Measurements from ENCODE around the gene NCOA6. TPM values are rescaled to one million over a fixed set of nuclear protein-coding genes. Genes with fewer than 3 reads are reported as not detected.

The NCOA6 gene
- total RNA-seq, 3 donors from 2014 or later (not counting 1 experiment from before 2014, with no cell fraction given), result 34.7 to 41.6 (median 37.0) TPM

DNA sequence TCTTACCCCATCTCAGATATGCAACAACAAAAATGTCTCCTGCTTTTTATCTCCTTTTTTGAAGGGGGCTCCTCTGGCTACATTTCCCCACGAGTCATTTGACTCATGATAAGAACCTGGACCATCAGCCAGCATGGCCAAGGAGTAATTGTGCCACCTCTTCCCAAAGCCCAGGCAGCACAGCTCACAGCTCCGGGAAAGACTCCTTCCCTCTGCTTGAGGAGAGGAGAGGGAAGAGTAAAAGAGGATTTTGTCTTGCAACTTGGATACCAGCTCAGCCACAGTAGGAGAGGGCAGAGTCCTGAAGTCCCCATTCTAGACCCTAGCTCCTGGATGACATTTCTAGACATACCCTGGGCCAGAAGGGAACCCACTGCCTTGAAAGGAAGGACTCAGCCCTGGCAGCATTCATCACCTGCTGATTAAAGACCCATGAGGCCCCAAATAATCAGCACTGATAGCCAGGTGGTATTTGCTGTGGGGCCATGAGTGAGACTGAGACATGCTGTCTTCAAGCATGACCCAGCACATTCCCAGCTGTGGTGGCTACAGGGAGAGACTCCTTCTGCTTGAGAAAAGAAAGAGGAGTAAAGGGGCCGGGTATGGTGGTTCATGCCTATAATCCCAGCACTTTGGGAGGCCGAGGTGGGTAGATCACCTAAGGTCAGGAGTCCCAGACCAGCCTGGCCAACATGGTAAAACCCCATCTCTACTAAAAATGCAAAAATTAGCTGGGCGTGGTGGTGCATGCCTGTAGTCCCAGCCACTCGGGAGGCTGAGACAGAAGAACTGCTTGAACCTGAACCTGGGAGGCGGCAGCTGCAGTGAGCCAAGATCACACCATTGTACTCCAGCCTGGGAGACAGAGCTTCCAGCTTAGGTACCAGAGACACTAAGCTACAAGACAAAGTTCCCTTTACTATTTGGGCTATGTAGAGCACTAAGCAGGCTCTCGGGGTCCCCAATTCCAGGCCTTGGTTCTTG is 28.1 kb downstream of the NCOA6 start:
- ATAC-seq, result no peak
- no peak overlapping the region for H3K27ac Mint-ChIP-seq
- H3K4me1 ChIP-seq (ENCODE audit: control insufficient read depth, insufficient read depth, low read length), result no peaks in the 10 kb centered on the region

DNA sequence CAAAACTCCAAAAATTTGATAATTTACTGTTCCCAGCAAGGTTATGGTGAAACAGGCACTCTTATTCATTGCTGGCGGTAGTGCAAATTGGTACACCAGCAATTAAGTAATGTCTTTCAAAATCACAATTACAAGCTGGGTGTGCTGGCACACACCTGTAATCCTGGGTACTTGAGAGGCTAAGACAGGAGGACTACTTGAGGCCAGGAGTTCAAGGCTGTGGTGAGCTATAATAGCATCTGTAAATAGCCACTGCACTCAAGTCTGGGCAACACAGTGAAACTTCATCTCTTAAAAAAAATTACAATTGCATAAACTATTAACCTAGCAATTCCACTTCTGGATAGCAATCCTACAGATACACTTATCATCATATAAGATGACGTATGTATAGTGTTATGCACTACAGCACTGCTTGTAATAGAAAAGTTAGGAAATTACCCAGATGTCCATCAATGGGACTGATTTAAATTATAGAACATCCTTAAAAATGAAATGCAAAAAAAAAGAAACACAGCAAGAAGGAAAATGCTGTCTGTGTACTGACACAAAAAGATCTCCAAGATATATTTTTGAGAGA is 31.4 kb downstream of the NCOA6 start:
- Mint-ChIP-seq H3K9me3 (no peaks in the 10 kb centered on the region), H3K4me1 (peaks cover 27 to 33% of the 10 kb centered on the region in 2 donors), H3K27me3 (ENCODE audit: low read depth in 2 of 2) (no peaks in the 10 kb centered on the region), H3K36me3 (no peaks in the 10 kb centered on the region), H3K27ac (no peak overlapping the region), H3K4me3 (no peak overlapping the region)
- TF ChIP-seq, protein P1, sequence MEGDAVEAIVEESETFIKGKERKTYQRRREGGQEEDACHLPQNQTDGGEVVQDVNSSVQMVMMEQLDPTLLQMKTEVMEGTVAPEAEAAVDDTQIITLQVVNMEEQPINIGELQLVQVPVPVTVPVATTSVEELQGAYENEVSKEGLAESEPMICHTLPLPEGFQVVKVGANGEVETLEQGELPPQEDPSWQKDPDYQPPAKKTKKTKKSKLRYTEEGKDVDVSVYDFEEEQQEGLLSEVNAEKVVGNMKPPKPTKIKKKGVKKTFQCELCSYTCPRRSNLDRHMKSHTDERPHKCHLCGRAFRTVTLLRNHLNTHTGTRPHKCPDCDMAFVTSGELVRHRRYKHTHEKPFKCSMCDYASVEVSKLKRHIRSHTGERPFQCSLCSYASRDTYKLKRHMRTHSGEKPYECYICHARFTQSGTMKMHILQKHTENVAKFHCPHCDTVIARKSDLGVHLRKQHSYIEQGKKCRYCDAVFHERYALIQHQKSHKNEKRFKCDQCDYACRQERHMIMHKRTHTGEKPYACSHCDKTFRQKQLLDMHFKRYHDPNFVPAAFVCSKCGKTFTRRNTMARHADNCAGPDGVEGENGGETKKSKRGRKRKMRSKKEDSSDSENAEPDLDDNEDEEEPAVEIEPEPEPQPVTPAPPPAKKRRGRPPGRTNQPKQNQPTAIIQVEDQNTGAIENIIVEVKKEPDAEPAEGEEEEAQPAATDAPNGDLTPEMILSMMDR (IDR thresholded peaks at IDR 0.05), result no peak
- Histone ChIP-seq H3K27ac (ENCODE audit: low read length) (no peak overlapping the region), H3K9me3 (ENCODE audit: control insufficient read depth, insufficient read depth, low read length) (no peaks in the 10 kb centered on the region), H3K36me3 (ENCODE audit: control insufficient read depth, insufficient read depth, low read length) (peaks cover 12% of the 10 kb centered on the region), H3K4me1 (ENCODE audit: control insufficient read depth, insufficient read depth, low read length) (no peaks in the 10 kb centered on the region), H3K27me3 (ENCODE audit: control insufficient read depth, insufficient read depth, low read length) (no peaks in the 10 kb centered on the region), H3K4me3 (ENCODE audit: low read length) (no peak overlapping the region)
- ATAC-seq (no peak), DNase-seq (no peak)
- intact Hi-C loops (cut with micrococcal nuclease), result no loop called here
- WGBS (ENCODE audit: insufficient coverage), result 100% methylated on average over 1 of the region's 2 CpGs

More for the DNA sequence above, 28.1 kb downstream of the NCOA6 start:
- Mint-ChIP-seq H3K27me3 (ENCODE audit: low read depth in 2 of 2) (no peaks in the 10 kb centered on the region), H3K4me3 (no peak overlapping the region), H3K4me1 (peaks cover 49 to 60% of the 10 kb centered on the region in 2 donors), H3K36me3 (no peaks in the 10 kb centered on the region), H3K9me3 (no peaks in the 10 kb centered on the region)
- Histone ChIP-seq H3K36me3 (ENCODE audit: control insufficient read depth, insufficient read depth, low read length) (no peaks in the 10 kb centered on the region), H3K9me3 (ENCODE audit: control insufficient read depth, insufficient read depth, low read length) (no peaks in the 10 kb centered on the region), H3K27me3 (ENCODE audit: control insufficient read depth, insufficient read depth, low read length) (no peaks in the 10 kb centered on the region), H3K4me3 (ENCODE audit: low read length) (no peak overlapping the region), H3K27ac (ENCODE audit: low read length) (no peak overlapping the region)
- TF ChIP-seq, protein P1 (IDR thresholded peaks at IDR 0.05), result no peak
- intact Hi-C loops (cut with micrococcal nuclease), result no loop called here
- no peak for DNase-seq
- 96% methylated on average over 8 of the region's 8 CpGs for WGBS (ENCODE audit: insufficient coverage)

DNA sequence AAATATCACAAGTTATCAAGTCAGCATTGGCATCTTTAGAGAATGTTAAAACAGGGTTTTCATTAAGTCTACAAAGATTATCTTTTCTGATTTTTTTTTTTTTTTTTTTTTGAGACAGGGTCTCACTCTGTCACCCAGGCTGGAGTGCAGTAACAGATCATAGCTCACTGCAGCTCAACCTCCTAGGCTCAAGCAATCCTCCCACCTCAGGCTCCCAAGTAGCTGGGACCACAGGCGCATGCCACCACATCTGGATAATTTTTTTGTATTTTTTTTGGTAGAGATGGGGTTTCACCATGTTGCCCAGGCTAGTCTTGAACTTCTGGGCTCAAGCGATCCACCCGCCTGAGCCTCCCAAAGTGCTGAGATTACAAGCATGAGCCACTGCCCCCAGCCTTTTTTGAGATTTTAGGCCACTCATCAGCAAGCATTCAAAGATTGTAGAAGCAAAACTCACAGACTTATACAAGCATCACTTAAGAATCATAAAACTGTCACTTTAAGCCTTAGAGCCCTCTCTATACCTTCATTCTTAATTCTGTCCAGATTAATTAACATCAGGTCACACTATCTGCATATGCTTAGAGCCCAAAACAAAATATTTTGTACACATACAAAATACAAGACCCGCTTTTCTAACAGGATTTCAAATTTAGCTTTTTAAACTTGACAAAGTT is 32.6 kb downstream of the NCOA6 start:
- Mint-ChIP-seq H3K4me1 (peaks cover 15 to 23% of the 10 kb centered on the region in 2 donors), H3K4me3 (no peak overlapping the region), H3K27ac (no peak overlapping the region), H3K27me3 (ENCODE audit: low read depth in 2 of 2) (no peaks in the 10 kb centered on the region), H3K9me3 (no peaks in the 10 kb centered on the region), H3K36me3 (no peaks in the 10 kb centered on the region)
- TF ChIP-seq, protein P1 (IDR thresholded peaks at IDR 0.05), result no peak
- Histone ChIP-seq H3K36me3 (ENCODE audit: control insufficient read depth, insufficient read depth, low read length) (peaks cover 19% of the 10 kb centered on the region), H3K4me1 (ENCODE audit: control insufficient read depth, insufficient read depth, low read length) (no peaks in the 10 kb centered on the region), H3K27me3 (ENCODE audit: control insufficient read depth, insufficient read depth, low read length) (no peaks in the 10 kb centered on the region), H3K4me3 (ENCODE audit: low read length) (no peak overlapping the region), H3K9me3 (ENCODE audit: control insufficient read depth, insufficient read depth, low read length) (no peaks in the 10 kb centered on the region), H3K27ac (ENCODE audit: low read length) (no peak overlapping the region)
- WGBS (ENCODE audit: insufficient coverage), result 80% methylated on average over 3 of the region's 4 CpGs
- ATAC-seq, result no peak
- DNase-seq, result no peak
- intact Hi-C loops (cut with micrococcal nuclease), result no loop called here
